NCI-H1417 treated with DMSO at 0.1 percent for 48 hours (cell line): Measurements from ENCODE around the gene CAPN10.

Experiments
- DNase-seq: peaks from one replicate; lab custom pipeline; 2025; lab: John Stamatoyannopoulos, UW

CAPN10 gene

GRCh38 chr2:240624011-240624949, 37.7 kb downstream of the CAPN10 start:
- no peak for DNase-seq

- no peak for DNase-seq
Measured at GRCh38 chr2:240624950-240625621, 38.6 kb downstream of the CAPN10 start, which contains the start of gene GPR35. Gene GPR35 (plus strand): TSS chr2:240625480. CDS start chr2:240629953, 4,473 bp downstream.

GRCh38 chr2:240626531-240627300, 40.2 kb downstream of the CAPN10 start:
- no peak for DNase-seq

- no peak for DNase-seq
Measured at GRCh38 chr2:240627736-240628506, 41.4 kb downstream of the CAPN10 start.

GRCh38 chr2:240628507-240628807, 41.9 kb downstream of the CAPN10 start:
- no peak for DNase-seq

GRCh38 chr2:240628808-240629618, 42.5 kb downstream of the CAPN10 start:
- no peak for DNase-seq

GRCh38 chr2:240629619-240629967, 43.1 kb downstream of the CAPN10 start:
- DNase-seq, result no peak

- no peak for DNase-seq
Measured at GRCh38 chr2:240629968-240630770, 43.6 kb downstream of the CAPN10 start.

- no peak for DNase-seq
Measured at GRCh38 chr2:240630771-240631547, 44.4 kb downstream of the CAPN10 start.

GRCh38 chr2:240631548-240632305, 45.2 kb downstream of the CAPN10 start:
- no peak for DNase-seq

GRCh38 chr2:240632306-240632721, 45.8 kb downstream of the CAPN10 start:
- no peak for DNase-seq

GRCh38 chr2:240635121-240635997, 48.8 kb downstream of the CAPN10 start:
- no peak for DNase-seq

- DNase-seq, result no peak
Measured at GRCh38 chr2:240635998-240636547, 49.5 kb downstream of the CAPN10 start.

- no peak for DNase-seq
Measured at GRCh38 chr2:240636563-240637115, 50.1 kb downstream of the CAPN10 start.

GRCh38 chr2:240637116-240637900, 50.8 kb downstream of the CAPN10 start:
- DNase-seq, result no peak

- no peak for DNase-seq
Measured at GRCh38 chr2:240637901-240638345, 51.4 kb downstream of the CAPN10 start.
